ENCODE measurements around the gene TCFL5.

- no peak for TF ChIP-seq YY1 (IDR thresholded peaks at IDR 0.05; ENCODE audit: insufficient read depth, insufficient read length)
- TF ChIP-seq ZNF274 (IDR thresholded peaks at IDR 0.05; ENCODE audit: low read depth, low read length): no peak
Measured at GRCh38 chr20:62872184-62872847, 10.7 kb upstream of the TCFL5 start.
